ENCODE measurements around the gene PTPRE.

PTPRE gene

GRCh38 chr10:128029290-128029651 is 122.4 kb downstream of the PTPRE start:
- DNase-seq = no peak

GRCh38 chr10:128029731-128030369 is 122.9 kb downstream of the PTPRE start:
- DNase-seq = no peak

GRCh38 chr10:128030498-128031072 is 123.7 kb downstream of the PTPRE start:
- DNase-seq = no peak

GRCh38 chr10:128031216-128031615 is 124.3 kb downstream of the PTPRE start:
- no peak for DNase-seq

GRCh38 chr10:128032466-128032865 is 125.6 kb downstream of the PTPRE start:
- no peak for DNase-seq

- peak; percentile 81 for DNase-seq
Observed at GRCh38 chr10:128035557-128035973, 128.7 kb downstream of the PTPRE start.

- no peak for DNase-seq
Observed at GRCh38 chr10:128036011-128036615, 129.2 kb downstream of the PTPRE start.

DNA sequence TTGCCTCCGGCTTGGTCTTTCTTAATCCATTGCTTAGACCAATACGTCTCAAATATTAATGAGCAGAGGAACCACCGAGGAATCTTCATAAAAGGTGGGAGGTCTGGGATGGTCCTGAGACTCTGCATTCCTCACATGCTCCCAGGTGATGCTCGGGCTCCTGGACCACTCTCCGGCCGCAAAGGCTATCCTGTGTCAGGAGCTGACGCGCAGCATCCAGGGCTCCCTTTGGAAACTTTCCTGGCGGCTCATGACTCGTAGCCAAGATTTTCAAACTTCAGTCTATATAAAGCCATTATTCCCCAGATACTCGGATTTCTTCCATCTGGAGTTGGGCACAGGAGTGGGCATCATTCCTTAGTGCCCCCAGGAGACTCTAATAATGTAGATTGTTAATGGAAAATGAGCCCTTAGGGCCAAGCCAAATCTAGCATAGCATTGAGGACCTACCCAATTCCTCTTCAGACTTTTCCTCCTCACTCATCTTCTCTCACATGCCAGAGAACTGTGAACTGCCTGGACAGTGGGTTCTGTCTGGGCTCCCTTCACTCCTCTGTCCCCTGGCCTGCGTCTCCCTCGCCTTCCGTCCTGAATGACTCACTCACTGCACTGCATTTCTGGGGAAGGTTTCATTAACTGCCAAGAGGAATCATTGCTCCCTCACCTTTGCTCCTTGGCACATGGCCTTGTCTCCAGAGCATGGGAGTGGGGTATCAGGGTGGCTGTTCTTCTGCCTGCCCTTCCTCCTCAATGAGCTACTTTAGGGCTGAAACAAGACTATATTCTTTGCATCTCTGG is 130.0 kb downstream of the PTPRE start:
- no peak for DNase-seq

DNA sequence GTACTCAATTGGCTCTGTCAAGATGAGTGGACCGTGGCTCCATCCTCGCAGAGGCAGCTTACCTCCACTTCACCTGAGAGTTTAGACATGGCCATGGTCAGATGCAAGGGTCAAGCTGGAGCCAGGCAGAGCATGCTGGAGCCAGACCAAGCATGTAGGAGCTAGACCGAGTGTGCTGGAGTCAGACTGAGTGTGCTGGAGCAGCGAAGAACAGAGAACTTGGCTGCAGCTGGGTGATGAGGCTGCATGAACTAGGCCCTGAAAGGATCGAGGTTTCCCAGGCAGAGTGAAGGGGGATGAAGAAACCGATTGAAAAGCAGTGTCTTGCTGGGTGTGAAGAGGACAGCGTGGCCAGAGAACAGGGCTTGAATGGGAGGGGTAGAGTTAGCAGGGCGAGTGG is 133.2 kb downstream of the PTPRE start:
- DNase-seq = no peak

- no peak for DNase-seq
Observed at GRCh38 chr10:128040681-128041080, 133.8 kb downstream of the PTPRE start.

- no peak for DNase-seq
Observed at GRCh38 chr10:128042131-128042610, 135.3 kb downstream of the PTPRE start.

DNA sequence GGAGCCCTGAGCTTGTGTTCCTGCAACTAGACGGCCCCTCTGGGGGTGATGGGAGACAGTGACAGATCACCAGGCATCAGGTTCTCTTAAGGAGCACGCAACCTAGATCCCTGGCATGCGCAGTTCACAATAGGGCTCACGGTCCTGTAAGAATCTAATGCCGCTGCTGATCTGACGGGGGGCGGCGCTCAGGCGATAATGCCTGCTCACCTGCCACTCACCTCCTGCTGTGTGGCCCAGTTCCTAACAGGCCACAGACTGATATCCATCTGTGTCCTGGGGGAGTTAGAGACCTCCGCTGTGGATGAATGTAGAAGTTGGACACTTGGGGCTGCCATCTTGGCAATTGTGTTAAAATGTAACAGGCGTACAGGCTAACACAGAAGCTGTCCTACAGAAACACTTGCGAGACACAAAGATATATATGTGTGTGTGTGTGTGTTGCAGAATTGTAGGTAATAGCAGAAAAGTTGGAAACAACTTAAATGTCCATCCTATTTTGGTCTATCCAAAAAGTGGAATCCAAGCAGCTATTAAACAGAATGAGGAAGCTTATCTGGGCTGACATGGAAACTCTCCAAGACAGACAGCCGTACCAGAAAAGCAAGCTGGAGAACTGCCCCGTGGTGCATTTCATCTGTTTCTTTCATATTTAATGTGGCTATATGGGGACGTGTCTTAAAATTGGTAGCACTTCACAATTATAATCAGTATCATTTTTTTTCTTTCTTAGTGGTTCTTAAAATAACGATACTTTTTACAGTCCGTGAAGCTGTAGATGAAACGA is 136.5 kb downstream of the PTPRE start:
- DNase-seq = no peak

- no peak for DNase-seq
Observed at GRCh38 chr10:128044186-128044585, 137.3 kb downstream of the PTPRE start.

GRCh38 chr10:128044961-128045832 is 138.3 kb downstream of the PTPRE start:
- no peak for DNase-seq

DNA sequence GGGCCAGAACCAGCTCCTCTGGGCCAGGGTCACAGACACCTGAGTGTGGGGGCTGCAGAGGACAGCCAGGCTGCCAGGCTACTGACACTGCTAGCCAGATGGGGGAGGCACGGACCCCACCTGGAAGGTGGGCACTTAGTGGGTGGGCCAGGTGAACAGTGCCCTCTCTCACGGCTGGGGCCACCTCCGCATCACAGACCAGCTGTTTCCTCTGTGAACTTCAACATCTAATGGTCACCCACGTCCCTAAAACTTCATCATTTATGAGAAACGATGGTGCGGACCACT is 138.9 kb downstream of the PTPRE start:
- DNase-seq = no peak

- DNase-seq = no peak
Observed at GRCh38 chr10:128046156-128046952, 139.5 kb downstream of the PTPRE start.

- DNase-seq = no peak
Observed at GRCh38 chr10:128046953-128047290, 140.0 kb downstream of the PTPRE start.

GRCh38 chr10:128047351-128047750 is 140.4 kb downstream of the PTPRE start:
- DNase-seq = peak; percentile 96

- DNase-seq = peak; percentile 80
Observed at GRCh38 chr10:128047991-128048818, 141.3 kb downstream of the PTPRE start.

- DNase-seq = peak; percentile 53
Observed at GRCh38 chr10:128048819-128049210, 141.9 kb downstream of the PTPRE start.

Data from suppressor macrophage treated with lipopolysaccharide for 4 hours (primary cell).